Transverse colon (tissue), 4 donors: ENCODE measurements around the gene JCAD. TPM values are rescaled to one million over a fixed set of nuclear protein-coding genes. Genes with fewer than 3 reads are reported as not detected.

Source experiments
- DNase-seq: peaks from one replicate; pipeline ENCODE4 v3.0.0-alpha.2; 2019
- H3K27ac ChIP-seq, 4 donors: fragments of 200-600 bp; sonication (generic); 2 replicates each; pipeline ENCODE4 v1.5.1; 2016 to 2018; ENCODE audit warnings: inconsistent platforms in 4 of 4
- H3K27me3 ChIP-seq: fragments of 200-600 bp; sonication (generic); 2 replicates; pipeline ENCODE4 v1.5.1; 2017; ENCODE audit warnings: inconsistent platforms
- H3K36me3 ChIP-seq, 4 donors: fragments of 200-600 bp; sonication (generic); 2 replicates each; pipeline ENCODE4 v1.5.1; 2017 to 2019; ENCODE audit warnings: inconsistent platforms in 4 of 4
- H3K4me1 ChIP-seq, 4 donors: fragments of 200-600 bp; sonication (generic); 2 replicates each; pipeline ENCODE4 v1.5.1; 2017 to 2020; ENCODE audit warnings: inconsistent platforms in 4 of 4
- H3K4me3 ChIP-seq, 4 donors: fragments of 200-600 bp; sonication (generic); 1 replicate in 1 of 4; 2 replicates in 3 of 4; pipeline versions ENCODE4 v1.5.1 to v1.6.1; 2017 to 2019; ENCODE audit warnings: inconsistent platforms in 4 of 4
- H3K9me3 ChIP-seq, 2 donors: fragments of 200-600 bp; sonication (generic); 2 replicates each; pipeline ENCODE4 v1.5.1; 2017 to 2019; ENCODE audit warnings: inconsistent platforms in 2 of 2
- CTCF ChIP-seq, 5 experiments: fragments of 200-600 bp in 3 of 5; fragments of 450-650 bp in 2 of 5; sonication (generic) in 3 of 5; IDR thresholded peaks; 1 replicate in 2 of 5; 2 replicates in 3 of 5; pipeline ENCODE4 v1.5.1; 2016 to 2017; ENCODE audit warnings: antibody characterized with exemption in 5 of 5, inconsistent platforms in 3 of 5, mild to moderate bottlenecking in 2 of 5, moderate library complexity in 1 of 5
- EP300 ChIP-seq: sonication (generic); formaldehyde crosslinking; IDR thresholded peaks from one replicate; pipeline ENCODE4 v1.6.1; 2017; ENCODE audit warnings: antibody characterized with exemption, low read depth
- POLR2A ChIP-seq: fragments of 450-650 bp; IDR thresholded peaks from one replicate; pipeline ENCODE4 v1.6.1; 2016; ENCODE audit warnings: antibody characterized with exemption, mild to moderate bottlenecking, moderate library complexity
- POLR2AphosphoS5 ChIP-seq, 3 donors: sonication (generic); formaldehyde crosslinking; IDR thresholded peaks; one replicate each; pipeline ENCODE4 v1.6.1; 2016; ENCODE audit warnings: antibody characterized with exemption in 3 of 3
- WGBS, 2 donors: methylation state at CpG; one replicate each; pipeline ENCODE4 v1.1.5; 2018; ENCODE audit warnings: low coverage in 1 of 2; 5-methylcytosine and 5-hydroxymethylcytosine counted together
- in situ Hi-C, 4 donors: fragments of 200-750 bp; cut with MboI; loops; one replicate each; pipeline versions ENCODE4 v1.15.0 to v1.15.1; 2017; ENCODE audit warnings: low sequenced_read_pairs in 3 of 4, low pct_ligation_motif_present in 1 of 4, low pct_unique_long_range_greater_than_20kb in 1 of 4
- intact Hi-C: fragments of 100-400 bp; cut with DNase I; formaldehyde crosslinking; loops from one replicate; pipeline ENCODE4 v1.15.1; 2023; ENCODE audit warnings: low total_unique reads
- total RNA-seq, 4 donors: library from RNA; depleted of rRNA; stranded (reverse); fragments of >200 nt; gene quantifications; one replicate each; pipeline ENCODE4 v1.1.0, GENCODE V29; 2016

JCAD gene
- total RNA-seq, 4 donors from 2014 or later: 13.0 to 40.8 (median 19.9) TPM

- Histone ChIP-seq H3K4me1 (peaks cover 0 to 6% (median 2%) of the 10 kb centered on the region in 4 donors), H3K27ac (peak overlapping the region in 1 of 4 donors; percentile 32), H3K27me3 (no peaks in the 10 kb centered on the region), H3K9me3 (no peaks in the 10 kb centered on the region), H3K4me3 (no peak overlapping the region), H3K36me3 (no peaks in the 10 kb centered on the region)
- no peak for TF ChIP-seq POLR2A
- TF ChIP-seq POLR2AphosphoS5 (IDR thresholded peaks at IDR 0.05): peak in 2 of 3 donors; percentile 43 to 45
- no peak for TF ChIP-seq EP300
- DNase-seq: no peak
- 82 to 87% methylated on average over 3 to 12 of the region's 12 CpGs for WGBS, 2 donors
- in situ Hi-C loops: no loop called here
- intact Hi-C loops: loop anchor here (10.0 kb wide), 1 partner anchor 105 kb away; no protein-coding TSS in a partner anchor
Measured at GRCh38 chr10:29969255-29970011, 90.0 kb downstream of the JCAD start.

GRCh38 chr10:29968585-29968984, 90.8 kb downstream of the JCAD start:
- H3K36me3 ChIP-seq: no peaks in the 10 kb centered on the region
- intact Hi-C loops: loop anchor here (10.0 kb wide), 1 partner anchor 104 kb away; no protein-coding TSS in a partner anchor
- H3K9me3 ChIP-seq: no peaks in the 10 kb centered on the region
- H3K4me1 ChIP-seq: peaks cover 0 to 6% (median 2%) of the 10 kb centered on the region in 4 donors
- 68 to 86% methylated on average over 1 to 3 of the region's 3 CpGs for WGBS, 2 donors
- peak overlapping the region in 2 of 4 donors; percentile 32 to 38 for H3K27ac ChIP-seq
- H3K4me3 ChIP-seq: no peak overlapping the region
- no peaks in the 10 kb centered on the region for H3K27me3 ChIP-seq
- TF ChIP-seq POLR2AphosphoS5 (IDR thresholded peaks at IDR 0.05): no peak
- TF ChIP-seq EP300: no peak
- TF ChIP-seq CTCF (IDR thresholded peaks at IDR 0.05): no peak
- no peak for TF ChIP-seq POLR2A
- DNase-seq: no peak
- in situ Hi-C loops: no loop called here

- Histone ChIP-seq H3K4me1 (peaks cover 0 to 6% (median 2%) of the 10 kb centered on the region in 4 donors), H3K27ac (no peak overlapping the region), H3K36me3 (no peaks in the 10 kb centered on the region), H3K4me3 (no peak overlapping the region), H3K9me3 (no peaks in the 10 kb centered on the region), H3K27me3 (no peaks in the 10 kb centered on the region)
- 88 to 94% methylated on average over 2 to 4 of the region's 4 CpGs for WGBS, 2 donors
- DNase-seq: no peak
- in situ Hi-C loops (no loop called here), intact Hi-C loops (loop anchor here (10.0 kb wide), 1 partner anchor 101 kb away; no protein-coding TSS in a partner anchor)
- TF ChIP-seq EP300: no peak
Measured at GRCh38 chr10:29966269-29966668, 93.1 kb downstream of the JCAD start.
